Measurements from ENCODE around the gene CAMSAP1.
A peak's percentile ranks its signal among the peaks of the same experiment; 100 is the strongest.
"Not testable (repeated sequence)": the region's sequence is repeated elsewhere in the genome, so short reads cannot be mapped to it uniquely, and the experiment has no call there.

The CAMSAP1 gene

GRCh38 chr9:135919318-135919890 is 12.1 kb upstream of the CAMSAP1 start:
- DNase-seq (ENCODE audit: low spot score) = no peak

GRCh38 chr9:135916227-135916626 is 8.9 kb upstream of the CAMSAP1 start:
- DNase-seq (ENCODE audit: low spot score) = not testable (repeated sequence)

GRCh38 chr9:135914921-135915320 is 7.6 kb upstream of the CAMSAP1 start:
- DNase-seq (ENCODE audit: low spot score) = no peak

GRCh38 chr9:135911233-135911632 is 3.9 kb upstream of the CAMSAP1 start:
- not testable (repeated sequence) for DNase-seq (ENCODE audit: low spot score)

- DNase-seq (ENCODE audit: low spot score) = no peak
Observed at GRCh38 chr9:135910757-135911156, 3.4 kb upstream of the CAMSAP1 start.

GRCh38 chr9:135910216-135910615 is 2.9 kb upstream of the CAMSAP1 start:
- DNase-seq (ENCODE audit: low spot score) = no peak

GRCh38 chr9:135909371-135909770 is 2.0 kb upstream of the CAMSAP1 start:
- no peak for DNase-seq (ENCODE audit: low spot score)

- no peak for DNase-seq (ENCODE audit: low spot score)
Observed at GRCh38 chr9:135908754-135909204, 1.4 kb upstream of the CAMSAP1 start.

GRCh38 chr9:135908093-135908753 is 877 bp upstream of the CAMSAP1 start:
- no peak for DNase-seq (ENCODE audit: low spot score)

GRCh38 chr9:135907006-135907430 is 328 bp downstream of the CAMSAP1 start:
- no peak for DNase-seq (ENCODE audit: low spot score)

- no peak for DNase-seq (ENCODE audit: low spot score)
Observed at GRCh38 chr9:135906291-135907005, 898 bp downstream of the CAMSAP1 start.

- DNase-seq (ENCODE audit: low spot score) = peak; percentile 51
Observed at GRCh38 chr9:135905380-135906258, 1.7 kb downstream of the CAMSAP1 start.

- DNase-seq (ENCODE audit: low spot score) = no peak
Observed at GRCh38 chr9:135903786-135904520, 3.4 kb downstream of the CAMSAP1 start.

- DNase-seq (ENCODE audit: low spot score) = no peak
Observed at GRCh38 chr9:135903358-135903656, 4.0 kb downstream of the CAMSAP1 start.

GRCh38 chr9:135902655-135903357 is 4.5 kb downstream of the CAMSAP1 start:
- no peak for DNase-seq (ENCODE audit: low spot score)

- no peak for DNase-seq (ENCODE audit: low spot score)
Observed at GRCh38 chr9:135901826-135902225, 5.5 kb downstream of the CAMSAP1 start.

- DNase-seq (ENCODE audit: low spot score) = no peak
Observed at GRCh38 chr9:135901031-135901758, 6.2 kb downstream of the CAMSAP1 start.

- no peak for DNase-seq (ENCODE audit: low spot score)
Observed at GRCh38 chr9:135898634-135899407, 8.5 kb downstream of the CAMSAP1 start.

- no peak for DNase-seq (ENCODE audit: low spot score)
Observed at GRCh38 chr9:135896626-135897025, 10.7 kb downstream of the CAMSAP1 start.

- no peak for DNase-seq (ENCODE audit: low spot score)
Observed at GRCh38 chr9:135896205-135896604, 11.1 kb downstream of the CAMSAP1 start.
